HG02943 (cell line): ENCODE data around the gene TSHZ2.

Source experiments
- ATAC-seq: cut with Tn5 transposase; IDR thresholded peaks from one replicate; pipeline ENCODE4 v1.9.1; 2021; ENCODE audit warnings: mild to moderate bottlenecking, low read depth, moderate library complexity; ENCODE audit not compliant: unreplicated experiment

The TSHZ2 gene

GRCh38 chr20:52972190-52972937 lies at the start of gene TSHZ2:
TSHZ2 (plus strand) TSS chr20:52972358; CDS start chr20:52973294, 936 bp downstream.
- ATAC-seq: no peak

- no peak for ATAC-seq
These were observed 49.7 kb upstream of the TSHZ2 start for GRCh38 chr20:52922436-52922835.

GRCh38 chr20:52923123-52923937 lies 48.8 kb upstream of the TSHZ2 start:
- ATAC-seq: no peak

- no peak for ATAC-seq
These were observed 47.5 kb upstream of the TSHZ2 start for GRCh38 chr20:52924411-52925271.

GRCh38 chr20:52926505-52926904 lies 45.7 kb upstream of the TSHZ2 start:
- no peak for ATAC-seq

GRCh38 chr20:52933867-52934266 lies 38.3 kb upstream of the TSHZ2 start:
- ATAC-seq: no peak

GRCh38 chr20:52936351-52937340 lies 35.5 kb upstream of the TSHZ2 start:
- ATAC-seq: no peak

GRCh38 chr20:52937591-52938100 lies 34.5 kb upstream of the TSHZ2 start:
- ATAC-seq: no peak

- ATAC-seq: no peak
These were observed 33.0 kb upstream of the TSHZ2 start for GRCh38 chr20:52939141-52939540.

GRCh38 chr20:52941808-52942207 lies 30.4 kb upstream of the TSHZ2 start:
- ATAC-seq: no peak

- ATAC-seq: no peak
These were observed 28.8 kb upstream of the TSHZ2 start for GRCh38 chr20:52943185-52943841.

GRCh38 chr20:52945268-52945667 lies 26.9 kb upstream of the TSHZ2 start:
- no peak for ATAC-seq

- ATAC-seq: no peak
These were observed 26.2 kb upstream of the TSHZ2 start for GRCh38 chr20:52945862-52946522.

- no peak for ATAC-seq
These were observed 23.7 kb upstream of the TSHZ2 start for GRCh38 chr20:52948491-52948890.

GRCh38 chr20:52953020-52953419 lies 19.1 kb upstream of the TSHZ2 start:
- ATAC-seq: no peak

- no peak for ATAC-seq
These were observed 17.3 kb upstream of the TSHZ2 start for GRCh38 chr20:52954849-52955248.

GRCh38 chr20:52958211-52958610 lies 13.9 kb upstream of the TSHZ2 start:
- ATAC-seq: no peak

- ATAC-seq: no peak
These were observed 13.0 kb upstream of the TSHZ2 start for GRCh38 chr20:52959125-52959524.
